HEK293 (cell line): ENCODE results near the gene UBAP2L.
A peak's percentile ranks its signal among the peaks of the same experiment; 100 is the strongest.

Experiments used
- IKZF3 ChIP-seq: fragments of 450-650 bp; IDR thresholded peaks from 2 replicates; pipeline ENCODE4 v1.5.0; 2018; ENCODE audit warnings: missing biosample characterization, mild to moderate bottlenecking, missing genetic modification characterization, moderate library complexity
- KLF1 ChIP-seq: fragments of 450-650 bp; formaldehyde crosslinking; IDR thresholded peaks from 2 replicates; pipeline ENCODE4 v1.5.1; 2016; ENCODE audit warnings: missing biosample characterization, missing genetic modification characterization
- REPIN1 ChIP-seq: fragments of 450-650 bp; formaldehyde crosslinking; IDR thresholded peaks from 2 replicates; pipeline ENCODE4 v1.5.1; 2017; ENCODE audit warnings: missing biosample characterization, missing genetic modification characterization, low read depth
- SCRT1 ChIP-seq: fragments of 450-650 bp; formaldehyde crosslinking; IDR thresholded peaks from 2 replicates; pipeline ENCODE4 v1.5.1; 2016; ENCODE audit warnings: missing biosample characterization, missing genetic modification characterization, borderline replicate concordance
- TRIM28 ChIP-seq: IDR thresholded peaks from 2 replicates; pipeline ENCODE4 v1.6.1; 2011; ENCODE audit warnings: low read length, control low read depth, borderline replicate concordance
- TSHZ1 ChIP-seq: fragments of 450-650 bp; formaldehyde crosslinking; IDR thresholded peaks from 2 replicates; pipeline ENCODE4 v1.5.1; 2016; ENCODE audit warnings: missing biosample characterization, missing genetic modification characterization, borderline replicate concordance
- ZBTB1 ChIP-seq: fragments of 450-650 bp; formaldehyde crosslinking; IDR thresholded peaks from 2 replicates; pipeline ENCODE4 v1.5.1; 2016; ENCODE audit warnings: missing biosample characterization, missing genetic modification characterization
- ZBTB17 ChIP-seq: fragments of 450-650 bp; formaldehyde crosslinking; IDR thresholded peaks from 2 replicates; pipeline ENCODE4 v1.5.1; 2016; ENCODE audit warnings: missing biosample characterization, missing genetic modification characterization
- ZBTB20 ChIP-seq: fragments of 450-650 bp; formaldehyde crosslinking; IDR thresholded peaks from 2 replicates; pipeline ENCODE4 v1.5.1; 2016; ENCODE audit warnings: missing biosample characterization, missing genetic modification characterization
- ZBTB21 ChIP-seq: fragments of 450-650 bp; formaldehyde crosslinking; IDR thresholded peaks from 2 replicates; pipeline ENCODE4 v1.5.1; 2017; ENCODE audit warnings: missing biosample characterization, missing genetic modification characterization
- ZFP3 ChIP-seq: fragments of 450-650 bp; formaldehyde crosslinking; IDR thresholded peaks from 2 replicates; pipeline ENCODE4 v1.5.1; 2016; ENCODE audit warnings: low read depth, missing biosample characterization, missing genetic modification characterization
- ZFP41 ChIP-seq: fragments of 450-650 bp; formaldehyde crosslinking; IDR thresholded peaks from 2 replicates; pipeline ENCODE4 v1.5.1; 2016; ENCODE audit warnings: missing biosample characterization, missing genetic modification characterization, borderline replicate concordance
- ZFP69B ChIP-seq: fragments of 450-650 bp; formaldehyde crosslinking; IDR thresholded peaks from 2 replicates; pipeline ENCODE4 v1.5.1; 2016; ENCODE audit warnings: missing biosample characterization, missing genetic modification characterization
- ZNF132 ChIP-seq: fragments of 450-650 bp; formaldehyde crosslinking; IDR thresholded peaks from 2 replicates; pipeline ENCODE4 v1.5.1; 2017; ENCODE audit warnings: missing biosample characterization, missing genetic modification characterization, borderline replicate concordance
- ZNF184 ChIP-seq: fragments of 450-650 bp; IDR thresholded peaks from 2 replicates; pipeline ENCODE4 v1.5.1; 2018; ENCODE audit warnings: missing biosample characterization, mild to moderate bottlenecking, missing genetic modification characterization
- ZNF248 ChIP-seq: fragments of 450-650 bp; formaldehyde crosslinking; IDR thresholded peaks from 2 replicates; pipeline ENCODE4 v1.5.1; 2017; ENCODE audit warnings: missing biosample characterization, missing genetic modification characterization
- ZNF26 ChIP-seq: fragments of 450-650 bp; formaldehyde crosslinking; IDR thresholded peaks from 2 replicates; pipeline ENCODE4 v1.5.1; 2016; ENCODE audit warnings: missing biosample characterization, missing genetic modification characterization
- ZNF266 ChIP-seq: fragments of 450-650 bp; formaldehyde crosslinking; IDR thresholded peaks from 2 replicates; pipeline ENCODE4 v1.5.1; 2016; ENCODE audit warnings: missing biosample characterization, missing genetic modification characterization, low read depth
- ZNF341 ChIP-seq: fragments of 450-650 bp; formaldehyde crosslinking; IDR thresholded peaks from 2 replicates; pipeline ENCODE4; 2016; ENCODE audit warnings: low read depth, missing biosample characterization, missing genetic modification characterization
- ZNF404 ChIP-seq: fragments of 450-650 bp; formaldehyde crosslinking; IDR thresholded peaks from 2 replicates; pipeline ENCODE4 v1.5.1; 2017; ENCODE audit warnings: missing biosample characterization, missing genetic modification characterization
- ZNF416 ChIP-seq: fragments of 450-650 bp; formaldehyde crosslinking; IDR thresholded peaks from 2 replicates; pipeline ENCODE4 v1.5.1; 2016; ENCODE audit warnings: missing biosample characterization, missing genetic modification characterization
- ZNF501 ChIP-seq: fragments of 450-650 bp; formaldehyde crosslinking; IDR thresholded peaks from 2 replicates; pipeline ENCODE4 v1.5.1; 2016; ENCODE audit warnings: missing biosample characterization, missing genetic modification characterization
- ZNF626 ChIP-seq: fragments of 450-650 bp; sonication (Bioruptor Pico); formaldehyde crosslinking; IDR thresholded peaks from 2 replicates; pipeline ENCODE4 v1.5.1; 2018; ENCODE audit warnings: missing biosample characterization, missing genetic modification characterization, inconsistent platforms
- ZNF704 ChIP-seq: fragments of 450-650 bp; formaldehyde crosslinking; IDR thresholded peaks from 2 replicates; pipeline ENCODE4 v1.5.1; 2016; ENCODE audit warnings: missing biosample characterization, missing genetic modification characterization
- ZNF792 ChIP-seq: fragments of 450-650 bp; formaldehyde crosslinking; IDR thresholded peaks from 2 replicates; pipeline ENCODE4 v1.5.1; 2016; ENCODE audit warnings: missing biosample characterization, missing genetic modification characterization
- ZSCAN18 ChIP-seq: fragments of 450-650 bp; formaldehyde crosslinking; IDR thresholded peaks from 2 replicates; pipeline ENCODE4 v1.5.1; 2016; ENCODE audit warnings: missing biosample characterization, missing genetic modification characterization
- ZXDB ChIP-seq: fragments of 450-650 bp; formaldehyde crosslinking; IDR thresholded peaks from 2 replicates; pipeline ENCODE4 v1.5.1; 2016; ENCODE audit warnings: missing biosample characterization, missing genetic modification characterization
- TF ChIP-seq, protein P1 (sequence below): fragments of 450-650 bp; formaldehyde crosslinking; conservative IDR thresholded peaks from 2 replicates; pipeline ENCODE4 v1.5.1; 2016; ENCODE audit warnings: low read depth, missing biosample characterization, missing genetic modification characterization

The UBAP2L gene

DNA sequence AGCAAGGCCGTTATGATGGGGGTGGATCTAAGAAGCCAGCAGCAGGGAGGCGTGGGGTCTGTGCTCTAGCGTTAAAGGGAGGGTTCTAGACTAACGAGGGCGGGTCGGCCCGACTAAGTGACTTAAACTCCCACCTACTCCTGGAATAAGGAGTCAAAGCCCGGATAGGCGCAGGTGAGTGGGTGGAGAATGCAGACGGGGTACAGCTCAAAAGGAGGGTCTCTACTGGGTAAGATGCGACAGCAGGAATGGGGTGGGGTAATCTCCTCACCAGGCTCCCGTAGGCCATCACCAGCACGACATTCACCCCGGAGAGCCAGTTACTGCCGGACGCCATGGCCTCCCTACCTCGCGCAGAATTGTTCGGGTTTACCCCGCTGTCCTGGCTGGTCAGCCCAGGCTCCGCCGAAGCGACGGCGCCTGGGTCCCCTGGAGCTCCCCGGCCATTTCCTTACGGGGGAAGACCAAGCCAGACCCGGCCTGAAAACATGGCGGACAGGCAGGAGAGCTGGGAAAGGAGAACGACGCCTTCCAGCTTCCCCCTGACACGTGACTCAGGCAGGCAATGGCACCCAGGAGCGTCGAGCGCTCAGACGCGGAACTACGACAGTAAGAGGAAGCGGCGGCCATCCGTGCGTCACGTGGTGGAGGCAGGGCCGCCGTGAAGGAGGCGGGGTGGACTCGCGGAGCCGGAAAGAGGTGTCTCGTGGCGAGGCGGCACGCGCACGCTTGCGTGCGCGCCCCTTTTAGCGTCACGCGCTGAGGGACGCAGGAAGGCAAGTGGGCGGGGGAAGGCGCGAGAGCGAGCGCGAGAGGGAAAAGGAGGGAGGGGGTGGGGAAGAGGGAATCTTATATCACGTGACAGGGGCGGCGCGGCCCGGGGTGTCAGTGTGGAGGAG lies at the start of gene UBAP2L (continued):
- no peak for TF ChIP-seq REPIN1 (tag by site-specific recombination)
- peak; percentile 8; the same call in 1 of the 2 replicates for TF ChIP-seq TSHZ1 (tag by site-specific recombination)
- no peak for TF ChIP-seq SCRT1 (tag by site-specific recombination)
- peak; percentile 16; the same call in 1 of the 2 replicates for TF ChIP-seq ZNF341
- no peak for TF ChIP-seq ZFP41 (tag by site-specific recombination)
- 0 out of 2 replicates have a peak, but pooled peaks have one; percentile 45 for TF ChIP-seq TRIM28
- TF ChIP-seq KLF1 (tag by site-specific recombination): peak; percentile 27
- peak; percentile 97 for TF ChIP-seq ZNF501 (tag by site-specific recombination)
- peak; percentile 100 for TF ChIP-seq ZBTB17 (tag by site-specific recombination)
- TF ChIP-seq ZNF792 (tag by site-specific recombination): no peak
- TF ChIP-seq ZBTB1 (tag by site-specific recombination): no peak
- TF ChIP-seq ZSCAN18 (tag by site-specific recombination): no peak
- TF ChIP-seq ZBTB21 (tag by site-specific recombination): peak; percentile 82
- TF ChIP-seq ZBTB20: peak; percentile 25; the same call in 1 of the 2 replicates
- TF ChIP-seq ZFP69B (tag by site-specific recombination): no peak
- no peak for TF ChIP-seq ZNF132 (tag by site-specific recombination)
- TF ChIP-seq ZNF404 (tag by site-specific recombination): no peak
- no peak for TF ChIP-seq ZNF416 (tag by site-specific recombination)
- TF ChIP-seq ZNF626 (tag by site-specific recombination): no peak
- TF ChIP-seq ZNF184 (tag by site-specific recombination): no peak
- TF ChIP-seq IKZF3: peak; percentile 94
- TF ChIP-seq ZNF248 (tag by site-specific recombination): no peak
- TF ChIP-seq, protein P1, sequence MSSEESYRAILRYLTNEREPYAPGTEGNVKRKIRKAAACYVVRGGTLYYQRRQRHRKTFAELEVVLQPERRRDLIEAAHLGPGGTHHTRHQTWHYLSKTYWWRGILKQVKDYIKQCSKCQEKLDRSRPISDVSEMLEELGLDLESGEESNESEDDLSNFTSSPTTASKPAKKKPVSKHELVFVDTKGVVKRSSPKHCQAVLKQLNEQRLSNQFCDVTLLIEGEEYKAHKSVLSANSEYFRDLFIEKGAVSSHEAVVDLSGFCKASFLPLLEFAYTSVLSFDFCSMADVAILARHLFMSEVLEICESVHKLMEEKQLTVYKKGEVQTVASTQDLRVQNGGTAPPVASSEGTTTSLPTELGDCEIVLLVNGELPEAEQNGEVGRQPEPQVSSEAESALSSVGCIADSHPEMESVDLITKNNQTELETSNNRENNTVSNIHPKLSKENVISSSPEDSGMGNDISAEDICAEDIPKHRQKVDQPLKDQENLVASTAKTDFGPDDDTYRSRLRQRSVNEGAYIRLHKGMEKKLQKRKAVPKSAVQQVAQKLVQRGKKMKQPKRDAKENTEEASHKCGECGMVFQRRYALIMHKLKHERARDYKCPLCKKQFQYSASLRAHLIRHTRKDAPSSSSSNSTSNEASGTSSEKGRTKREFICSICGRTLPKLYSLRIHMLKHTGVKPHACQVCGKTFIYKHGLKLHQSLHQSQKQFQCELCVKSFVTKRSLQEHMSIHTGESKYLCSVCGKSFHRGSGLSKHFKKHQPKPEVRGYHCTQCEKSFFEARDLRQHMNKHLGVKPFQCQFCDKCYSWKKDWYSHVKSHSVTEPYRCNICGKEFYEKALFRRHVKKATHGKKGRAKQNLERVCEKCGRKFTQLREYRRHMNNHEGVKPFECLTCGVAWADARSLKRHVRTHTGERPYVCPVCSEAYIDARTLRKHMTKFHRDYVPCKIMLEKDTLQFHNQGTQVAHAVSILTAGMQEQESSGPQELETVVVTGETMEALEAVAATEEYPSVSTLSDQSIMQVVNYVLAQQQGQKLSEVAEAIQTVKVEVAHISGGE (tag by site-specific recombination): peak; percentile 91
- TF ChIP-seq ZXDB (tag by site-specific recombination): peak; percentile 82
- no peak for TF ChIP-seq ZFP3
- no peak for TF ChIP-seq ZNF704 (tag by site-specific recombination)
- no peak for TF ChIP-seq ZNF266 (tag by site-specific recombination)
- TF ChIP-seq ZNF26: no peak
